ENCODE measurements around the gene AURKB. TPM values are rescaled to one million over a fixed set of nuclear protein-coding genes. Genes with fewer than 3 reads are reported as not detected.

AURKB gene
- total and polyA plus RNA-seq, 10 of the 15 experiments (the other 5 are each of a cell fraction or from before 2014, with no cell fraction given), result 52.7 to 209 (median 128) TPM

- TF ChIP-seq HDAC6 (IDR thresholded peaks at IDR 0.05; ENCODE audit: unreplicated experiment), result peak; percentile 99
- TF ChIP-seq SPI1 (IDR thresholded peaks at IDR 0.05; ENCODE audit: borderline replicate concordance, insufficient read depth, low read depth, low read length), result no peak; the same call in 1 of the 2 replicates
- 0 out of 2 replicates have a peak, but pooled peaks have one; percentile 36 for TF ChIP-seq NFXL1 (IDR thresholded peaks at IDR 0.05; ENCODE audit: borderline replicate concordance)
- peak; percentile 92 for TF ChIP-seq CREM (IDR thresholded peaks at IDR 0.05; ENCODE audit: low read depth)
- no peak for TF ChIP-seq BRCA1 (IDR thresholded peaks at IDR 0.05; ENCODE audit: low read depth, low read length)
- peak; percentile 100 for TF ChIP-seq TCF3 (IDR thresholded peaks at IDR 0.05; ENCODE audit: borderline replicate concordance, insufficient read depth, low read depth, low read length)
- TF ChIP-seq CUX1 (IDR thresholded peaks at IDR 0.05; ENCODE audit: insufficient replicate concordance, low read depth, low read length), result peak; percentile 61
- TF ChIP-seq NBN (IDR thresholded peaks at IDR 0.05), result peak; percentile 100
- peak; percentile 84 to 87 for TF ChIP-seq IKZF2 (IDR thresholded peaks at IDR 0.05)
- peak; percentile 100 for TF ChIP-seq POU2F2 (IDR thresholded peaks at IDR 0.05; ENCODE audit: borderline replicate concordance, low read depth, low read length)
- peak; percentile 97 for TF ChIP-seq MLLT1 (IDR thresholded peaks at IDR 0.05)
- TF ChIP-seq KLF5 (IDR thresholded peaks at IDR 0.05; ENCODE audit: partially characterized antibody), result peak; percentile 97
- TF ChIP-seq BCLAF1 (IDR thresholded peaks at IDR 0.05), result peak; percentile 81
- no peak for TF ChIP-seq SMC3 (IDR thresholded peaks at IDR 0.05; ENCODE audit: borderline replicate concordance, low read length)
- peak; percentile 85 for TF ChIP-seq JUNB (IDR thresholded peaks at IDR 0.05)
- peak; percentile 100 for TF ChIP-seq POLR2AphosphoS2 (IDR thresholded peaks at IDR 0.05; ENCODE audit: low read depth, low read length)
- peak; percentile 77 for TF ChIP-seq RAD51 (IDR thresholded peaks at IDR 0.05)
These were observed 37.1 kb downstream of the AURKB start (continued) for GRCh38 chr17:8173056-8173870.

All from GM12878 (cell line).